ENCODE results near the gene KCNJ1.

DNA sequence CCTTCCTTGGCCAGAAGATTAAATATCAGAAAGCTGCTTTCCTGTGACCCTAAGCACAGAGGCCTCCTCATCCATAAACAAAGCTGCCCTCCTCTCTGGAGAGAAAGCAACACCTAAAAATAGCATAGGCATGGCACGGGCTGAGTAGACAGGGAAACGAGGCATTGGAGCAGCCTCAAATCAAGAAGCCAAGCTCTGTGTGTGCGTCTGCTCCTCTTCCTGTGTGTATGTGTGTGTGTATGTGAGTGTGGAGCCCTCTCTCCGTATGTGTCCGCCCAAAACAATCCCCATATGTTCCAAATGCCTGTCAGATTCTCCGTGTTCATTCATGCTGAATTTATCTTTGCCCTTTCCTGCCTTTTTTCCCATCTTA, 48.0 kb upstream of the KCNJ1 start:
- TF ChIP-seq, protein P1, sequence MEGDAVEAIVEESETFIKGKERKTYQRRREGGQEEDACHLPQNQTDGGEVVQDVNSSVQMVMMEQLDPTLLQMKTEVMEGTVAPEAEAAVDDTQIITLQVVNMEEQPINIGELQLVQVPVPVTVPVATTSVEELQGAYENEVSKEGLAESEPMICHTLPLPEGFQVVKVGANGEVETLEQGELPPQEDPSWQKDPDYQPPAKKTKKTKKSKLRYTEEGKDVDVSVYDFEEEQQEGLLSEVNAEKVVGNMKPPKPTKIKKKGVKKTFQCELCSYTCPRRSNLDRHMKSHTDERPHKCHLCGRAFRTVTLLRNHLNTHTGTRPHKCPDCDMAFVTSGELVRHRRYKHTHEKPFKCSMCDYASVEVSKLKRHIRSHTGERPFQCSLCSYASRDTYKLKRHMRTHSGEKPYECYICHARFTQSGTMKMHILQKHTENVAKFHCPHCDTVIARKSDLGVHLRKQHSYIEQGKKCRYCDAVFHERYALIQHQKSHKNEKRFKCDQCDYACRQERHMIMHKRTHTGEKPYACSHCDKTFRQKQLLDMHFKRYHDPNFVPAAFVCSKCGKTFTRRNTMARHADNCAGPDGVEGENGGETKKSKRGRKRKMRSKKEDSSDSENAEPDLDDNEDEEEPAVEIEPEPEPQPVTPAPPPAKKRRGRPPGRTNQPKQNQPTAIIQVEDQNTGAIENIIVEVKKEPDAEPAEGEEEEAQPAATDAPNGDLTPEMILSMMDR (conservative IDR thresholded peaks at IDR 0.05; ENCODE audit: low read length): no peak
- TF ChIP-seq EZH2phosphoT487 (IDR thresholded peaks at IDR 0.05; ENCODE audit: borderline replicate concordance, low read depth, low read length): no peak
